Measurements from ENCODE around the gene PLBD1. TPM values are rescaled to one million over a fixed set of nuclear protein-coding genes. Genes with fewer than 3 reads are reported as not detected.

PLBD1 gene
- total RNA-seq, 2 experiments from 2014 or later = not detected

DNA sequence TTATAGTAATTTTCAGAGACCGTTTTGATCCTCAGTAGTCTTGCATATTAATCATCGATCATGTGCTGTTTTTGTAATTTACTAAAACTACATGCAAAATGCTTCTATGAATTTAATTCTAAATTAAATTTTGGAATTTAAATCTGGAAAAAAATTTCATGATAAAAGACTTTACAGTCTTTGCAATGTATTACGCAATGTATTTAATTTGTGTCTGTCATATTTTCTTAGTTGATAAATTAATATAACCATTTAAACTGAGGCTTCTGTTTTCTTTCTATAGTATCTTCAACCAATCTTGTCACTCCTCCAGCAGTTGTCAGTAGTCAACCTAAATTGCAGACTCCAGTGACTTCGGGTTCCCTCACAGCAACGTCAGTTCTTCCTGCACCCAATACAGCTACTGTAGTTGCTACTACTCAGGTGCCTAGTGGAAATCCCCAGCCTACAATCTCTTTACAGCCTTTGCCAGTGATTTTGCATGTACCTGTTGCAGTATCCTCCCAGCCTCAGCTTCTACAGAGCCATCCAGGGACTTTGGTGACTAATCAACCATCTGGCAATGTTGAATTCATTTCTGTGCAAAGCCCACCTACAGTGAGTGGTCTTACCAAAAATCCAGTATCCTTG, 107.4 kb downstream of the PLBD1 start:
- peaks cover 37% of the 10 kb centered on the region for H3K4me1 Mint-ChIP-seq (ENCODE audit: low read depth)
- H3K27me3 Mint-ChIP-seq (ENCODE audit: low read depth) = no peaks in the 10 kb centered on the region
- CTCF ChIA-PET = no interaction called here
- intact Hi-C loops (cut with micrococcal nuclease) = no loop called here
- H3K9me3 Mint-ChIP-seq = no peaks in the 10 kb centered on the region
- H3K27ac Mint-ChIP-seq = peak overlapping the region; percentile 17
- DNase-seq = peak; percentile 25
- peaks cover 49% of the 10 kb centered on the region for H3K36me3 Mint-ChIP-seq (ENCODE audit: low read depth)
- no peak overlapping the region for H3K4me3 Mint-ChIP-seq

DNA sequence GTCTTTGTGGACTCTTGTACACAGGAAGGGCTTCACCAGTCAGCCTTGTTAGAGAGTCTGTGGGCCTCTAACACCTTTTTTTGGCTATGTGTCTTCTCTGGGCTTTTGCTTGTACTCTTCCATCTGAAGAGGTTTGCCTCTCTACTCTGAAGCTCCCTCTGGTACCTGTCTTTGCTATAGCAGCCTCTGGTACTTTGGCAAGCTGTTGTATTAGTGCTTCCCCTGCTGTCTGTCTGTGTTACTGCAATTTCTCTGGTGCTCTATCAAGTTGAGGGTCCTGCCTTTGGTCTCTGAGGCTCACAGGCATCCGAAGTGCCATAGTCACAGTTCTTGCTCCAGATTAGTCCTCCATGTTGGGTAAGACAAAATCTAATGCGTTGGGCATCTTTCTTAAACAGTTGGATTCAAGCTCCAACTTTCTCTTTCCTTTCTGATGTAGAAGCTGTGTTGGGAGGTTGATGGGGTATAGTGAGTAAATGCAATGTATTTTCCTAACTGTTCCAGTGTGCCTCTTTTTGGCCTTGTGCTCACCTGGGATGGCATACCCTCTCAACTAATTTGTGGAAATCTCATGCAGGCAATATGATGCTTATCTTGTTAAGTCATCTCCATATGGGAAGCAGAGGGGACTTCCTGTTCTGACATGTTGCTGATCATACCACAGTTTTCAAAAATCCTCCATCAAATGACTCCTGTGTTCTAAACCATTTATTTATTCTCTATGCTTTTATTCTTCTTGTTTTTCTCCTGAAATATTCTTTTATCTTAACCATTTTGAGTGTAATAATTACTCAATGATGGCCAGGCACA, 113.4 kb downstream of the PLBD1 start:
- H3K4me1 Mint-ChIP-seq (ENCODE audit: low read depth) = peaks cover 54% of the 10 kb centered on the region
- CTCF ChIA-PET = interaction anchor here (0.6 to 3.1 kb wide), 11 partner anchors 9 to 268 kb away, joined by 3 to 13 read pairs (median 3); no protein-coding TSS in a partner anchor

More for the DNA sequence above, 113.4 kb downstream of the PLBD1 start:
- no peak overlapping the region for H3K4me3 Mint-ChIP-seq
- H3K27me3 Mint-ChIP-seq (ENCODE audit: low read depth) = no peaks in the 10 kb centered on the region
- intact Hi-C loops (cut with micrococcal nuclease) = loop anchor here (1.0 to 5.0 kb wide), 5 partner anchors 52 to 216 kb away; partner anchors contain the start of gene ATF7IP
- no peaks in the 10 kb centered on the region for H3K9me3 Mint-ChIP-seq
- H3K36me3 Mint-ChIP-seq (ENCODE audit: low read depth) = peaks cover 61% of the 10 kb centered on the region
- H3K27ac Mint-ChIP-seq = peak overlapping the region; percentile 82
- DNase-seq = peak; percentile 31

Other genes with a start within 250 kb of the PLBD1 start
- gene ATF7IP, start 202.2 kb downstream of the PLBD1 start, total RNA-seq = 100 to 1,000 TPM; 131 to 141 TPM
- gene GUCY2C, start 128.7 kb upstream of the PLBD1 start, total RNA-seq = not detected
- gene WBP11, start 235.6 kb upstream of the PLBD1 start, total RNA-seq = 100 to 1,000 TPM; 105 to 115 TPM
- gene C12orf60, start 235.8 kb upstream of the PLBD1 start, total RNA-seq = 1 to 10 TPM; 2.0 to 3.1 TPM
- not detected for gene SMCO3, start 246.3 kb upstream of the PLBD1 start, total RNA-seq

Data from activated naive CD4-positive, alpha-beta T cell treated with anti-CD3 and anti-CD28 coated beads for 36 hours (primary cell).